Panc1 (cell line): ENCODE data around the gene CRNKL1. TPM values are rescaled to one million over a fixed set of nuclear protein-coding genes. Genes with fewer than 3 reads are reported as not detected.

Source experiments
- ATAC-seq: fragments of 200-7000 bp; cut with Tn5 transposase; 2 replicates; pipeline ENCODE4 v1.9.1; 2020; ENCODE audit warnings: mild to moderate bottlenecking, moderate library complexity
- BruUV-seq: library from RNA; stranded (reverse); fragments of 400-500 nt; replicated peaks from 2 replicates; lab custom pipeline; 2021; lab: Mats Ljungman, UMichigan
- CTCF ChIA-PET: fragments of 300-600 bp; sonication (Branson Sonifier 250); formaldehyde crosslinking; loops from one replicate; lab custom pipeline; 2022; ENCODE audit warnings: antibody characterized with exemption; lab: Charles Lee
- POLR2A ChIA-PET: fragments of 300-600 bp; sonication (Branson Sonifier 250); formaldehyde crosslinking; loops from one replicate; lab custom pipeline; 2022; ENCODE audit warnings: antibody characterized with exemption; lab: Charles Lee
- DNase-seq: peaks from one replicate; pipeline ENCODE4 v3.0.0-alpha.2; 2010; ENCODE audit warnings: low read depth, low spot score
- H3K27ac ChIP-seq: 2 replicates; pipeline ENCODE4 v1.5.1; 2011; ENCODE audit warnings: mild to moderate bottlenecking, low read length, inconsistent platforms
- H3K27me3 ChIP-seq: fragments of 200-500 bp; sonication (Bioruptor generic); 2 replicates; pipeline ENCODE4 v1.6.0; 2014; ENCODE audit warnings: low read length, inconsistent platforms; ENCODE audit not compliant: control insufficient read depth, insufficient read depth
- H3K36me3 ChIP-seq: fragments of 200-500 bp; sonication (Bioruptor generic); 2 replicates; pipeline ENCODE4 v1.5.1; 2014; ENCODE audit warnings: inconsistent platforms, mild to moderate bottlenecking, low read length, moderate library complexity; ENCODE audit not compliant: control insufficient read depth, insufficient read depth
- H3K4me1 ChIP-seq: 2 replicates; pipeline ENCODE4 v1.5.1; 2011; ENCODE audit warnings: inconsistent platforms, mild to moderate bottlenecking, low read length, moderate library complexity; ENCODE audit not compliant: control insufficient read depth, insufficient read depth
- H3K4me3 ChIP-seq, 2 experiments: 2 replicates each; pipeline ENCODE4 v1.5.1; 2011 to 2012; ENCODE audit warnings: low read depth in 2 of 2, low read length in 2 of 2, mild to moderate bottlenecking in 2 of 2, inconsistent platforms in 1 of 2, moderate library complexity in 1 of 2
- H3K9me3 ChIP-seq: fragments of 200-500 bp; sonication (Bioruptor generic); 2 replicates; pipeline ENCODE4 v1.5.1; 2014; ENCODE audit warnings: low read depth, mild to moderate bottlenecking, inconsistent platforms, low read length, moderate library complexity; ENCODE audit not compliant: control insufficient read depth, insufficient read depth
- POLR2AphosphoS5 ChIP-seq: IDR thresholded peaks from 2 replicates; pipeline ENCODE4 v1.6.1; 2012; ENCODE audit warnings: mild to moderate bottlenecking, low read depth, low read length, moderate library complexity
- SIN3A ChIP-seq: IDR thresholded peaks from 2 replicates; pipeline ENCODE4 v1.6.1; 2012; ENCODE audit warnings: low read depth, mild to moderate bottlenecking, low read length, moderate library complexity, borderline replicate concordance; ENCODE audit not compliant: insufficient read depth
- TCF7L2 ChIP-seq: IDR thresholded peaks from 2 replicates; pipeline ENCODE4 v1.6.1; 2011; ENCODE audit warnings: mild to moderate bottlenecking, low read depth, low read length, inconsistent platforms
- in situ Hi-C: cut with HindIII; loops from 2 replicates; pipeline ENCODE4 v1.10.0; 2016; ENCODE audit warnings: low sequenced_read_pairs, low pct_unique_long_range_greater_than_20kb
- intact Hi-C: fragments of 100-400 bp; cut with micrococcal nuclease; formaldehyde crosslinking; loops from one replicate; pipeline ENCODE4 v1.10.0; 2022; ENCODE audit not compliant: unreplicated experiment
- total RNA-seq: library from RNA; stranded (reverse); gene quantifications from one replicate; pipeline ENCODE4 v1.2.1, GENCODE V29; 2021; ENCODE audit not compliant: unreplicated experiment
- TF ChIP-seq, protein P1 (sequence below): fragments of 450-650 bp; IDR thresholded peaks from 2 replicates; pipeline ENCODE4 v1.5.1; 2017; ENCODE audit warnings: mild to moderate bottlenecking
- TF ChIP-seq, protein P2 (sequence below), 2 experiments: IDR thresholded peaks; 2 replicates each; pipeline ENCODE4 v1.6.1; 2011 to 2012; ENCODE audit warnings: low read depth in 2 of 2, control low read depth in 1 of 2, low read length in 1 of 2, mild to moderate bottlenecking in 1 of 2, moderate library complexity in 1 of 2; ENCODE audit not compliant: insufficient read depth in 1 of 2

CRNKL1 gene
- total RNA-seq, 1 experiment from 2014 or later = 16.4 TPM

DNA sequence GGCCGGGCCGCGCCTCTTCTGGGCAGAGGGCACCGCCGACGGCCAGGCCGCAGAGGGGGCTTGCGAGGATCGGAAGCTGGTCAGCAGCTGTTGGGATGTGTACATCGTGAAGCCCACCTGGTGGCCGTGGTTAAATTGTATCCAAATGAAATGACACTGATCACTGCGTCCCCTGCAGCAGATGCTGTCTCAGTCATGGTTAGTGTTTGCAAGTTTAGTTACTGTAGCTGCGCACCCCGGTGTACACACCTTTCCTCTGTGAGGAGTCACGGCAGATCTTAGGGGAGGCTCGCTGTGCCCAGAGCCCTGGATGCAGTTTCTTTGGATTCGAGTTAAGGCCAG lies 34.5 kb downstream of the CRNKL1 start:
- Histone ChIP-seq H3K27me3 (no peaks in the 10 kb centered on the region), H3K27ac (peak overlapping the region; percentile 88), H3K4me3 (peak overlapping the region; percentile 80 to 90), H3K4me1 (peaks cover 26% of the 10 kb centered on the region), H3K9me3 (no peaks in the 10 kb centered on the region), H3K36me3 (no peaks in the 10 kb centered on the region; the same call in 1 of the 2 replicates)
- POLR2A ChIA-PET = no interaction called here
- no TSS peak for BruUV-seq
- no peak for DNase-seq
- TF ChIP-seq, protein P1, sequence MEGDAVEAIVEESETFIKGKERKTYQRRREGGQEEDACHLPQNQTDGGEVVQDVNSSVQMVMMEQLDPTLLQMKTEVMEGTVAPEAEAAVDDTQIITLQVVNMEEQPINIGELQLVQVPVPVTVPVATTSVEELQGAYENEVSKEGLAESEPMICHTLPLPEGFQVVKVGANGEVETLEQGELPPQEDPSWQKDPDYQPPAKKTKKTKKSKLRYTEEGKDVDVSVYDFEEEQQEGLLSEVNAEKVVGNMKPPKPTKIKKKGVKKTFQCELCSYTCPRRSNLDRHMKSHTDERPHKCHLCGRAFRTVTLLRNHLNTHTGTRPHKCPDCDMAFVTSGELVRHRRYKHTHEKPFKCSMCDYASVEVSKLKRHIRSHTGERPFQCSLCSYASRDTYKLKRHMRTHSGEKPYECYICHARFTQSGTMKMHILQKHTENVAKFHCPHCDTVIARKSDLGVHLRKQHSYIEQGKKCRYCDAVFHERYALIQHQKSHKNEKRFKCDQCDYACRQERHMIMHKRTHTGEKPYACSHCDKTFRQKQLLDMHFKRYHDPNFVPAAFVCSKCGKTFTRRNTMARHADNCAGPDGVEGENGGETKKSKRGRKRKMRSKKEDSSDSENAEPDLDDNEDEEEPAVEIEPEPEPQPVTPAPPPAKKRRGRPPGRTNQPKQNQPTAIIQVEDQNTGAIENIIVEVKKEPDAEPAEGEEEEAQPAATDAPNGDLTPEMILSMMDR = no peak
- no peak for TF ChIP-seq TCF7L2
- CTCF ChIA-PET = no interaction called here
- intact Hi-C loops (no loop called here), in situ Hi-C loops (no loop called here)
- ATAC-seq = no peak

DNA sequence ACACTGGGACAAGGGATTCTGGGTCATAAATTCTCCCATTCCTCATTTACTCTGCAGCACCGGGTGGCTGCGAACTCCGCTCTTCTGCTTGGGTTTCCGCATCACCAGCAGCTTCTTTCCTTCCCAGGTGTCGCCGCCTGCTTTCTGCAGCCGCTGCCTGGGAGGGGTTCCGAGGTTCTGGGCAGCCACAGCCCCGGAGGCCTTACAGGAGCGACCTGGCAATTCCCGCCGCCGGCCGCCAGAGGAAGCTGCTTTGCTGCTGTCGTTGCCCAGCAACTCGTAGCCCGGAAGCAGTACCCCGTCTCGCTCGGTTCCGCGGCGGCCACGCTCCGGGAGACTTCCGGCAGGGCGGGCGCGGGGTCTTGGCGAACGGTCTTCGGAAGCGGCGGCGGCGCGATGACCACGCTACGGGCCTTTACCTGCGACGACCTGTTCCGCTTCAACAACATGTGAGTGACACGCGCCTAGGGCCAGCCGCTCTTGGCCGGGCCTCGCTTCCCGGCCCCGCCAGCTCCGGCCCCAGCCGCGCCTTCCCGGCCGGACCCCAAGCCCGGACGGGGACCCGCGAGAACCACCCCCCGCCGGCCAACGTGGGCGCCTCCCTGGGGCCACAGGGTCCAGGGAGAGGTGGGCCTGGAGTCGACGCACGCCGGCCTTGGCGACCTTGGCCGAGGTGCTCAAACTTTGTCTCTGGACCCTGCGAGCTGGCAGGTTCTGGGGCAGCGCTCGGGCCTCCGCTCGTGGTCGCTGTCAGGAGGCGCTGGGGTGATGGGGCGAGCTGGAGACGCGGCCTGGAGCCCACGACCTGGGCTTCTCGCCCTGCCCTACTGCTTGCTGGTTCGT lies 35.0 kb downstream of the CRNKL1 start, which contains the start of gene NAA20:
Gene NAA20 (plus strand): TSS at position 362 of the 843 bp plus-strand sequence. CDS start 35 bp downstream, at position 397.
- ATAC-seq = peak; percentile 99
- H3K4me3 ChIP-seq = peak within 1 kb of the TSS; percentile 80 to 90
- ChIA-PET POLR2A (no interaction called here), CTCF (interaction anchor here (0.6 kb wide), 1 partner anchor 129 kb away, joined by 3 read pairs; no protein-coding TSS in a partner anchor)
- H3K36me3 ChIP-seq = no peaks in the 10 kb centered on the region; the same call in 1 of the 2 replicates
- in situ Hi-C loops = no loop called here
- no peaks in the 10 kb centered on the region for H3K27me3 ChIP-seq
- intact Hi-C loops = no loop called here
- BruUV-seq = no TSS peak
- TF ChIP-seq, protein P2, sequence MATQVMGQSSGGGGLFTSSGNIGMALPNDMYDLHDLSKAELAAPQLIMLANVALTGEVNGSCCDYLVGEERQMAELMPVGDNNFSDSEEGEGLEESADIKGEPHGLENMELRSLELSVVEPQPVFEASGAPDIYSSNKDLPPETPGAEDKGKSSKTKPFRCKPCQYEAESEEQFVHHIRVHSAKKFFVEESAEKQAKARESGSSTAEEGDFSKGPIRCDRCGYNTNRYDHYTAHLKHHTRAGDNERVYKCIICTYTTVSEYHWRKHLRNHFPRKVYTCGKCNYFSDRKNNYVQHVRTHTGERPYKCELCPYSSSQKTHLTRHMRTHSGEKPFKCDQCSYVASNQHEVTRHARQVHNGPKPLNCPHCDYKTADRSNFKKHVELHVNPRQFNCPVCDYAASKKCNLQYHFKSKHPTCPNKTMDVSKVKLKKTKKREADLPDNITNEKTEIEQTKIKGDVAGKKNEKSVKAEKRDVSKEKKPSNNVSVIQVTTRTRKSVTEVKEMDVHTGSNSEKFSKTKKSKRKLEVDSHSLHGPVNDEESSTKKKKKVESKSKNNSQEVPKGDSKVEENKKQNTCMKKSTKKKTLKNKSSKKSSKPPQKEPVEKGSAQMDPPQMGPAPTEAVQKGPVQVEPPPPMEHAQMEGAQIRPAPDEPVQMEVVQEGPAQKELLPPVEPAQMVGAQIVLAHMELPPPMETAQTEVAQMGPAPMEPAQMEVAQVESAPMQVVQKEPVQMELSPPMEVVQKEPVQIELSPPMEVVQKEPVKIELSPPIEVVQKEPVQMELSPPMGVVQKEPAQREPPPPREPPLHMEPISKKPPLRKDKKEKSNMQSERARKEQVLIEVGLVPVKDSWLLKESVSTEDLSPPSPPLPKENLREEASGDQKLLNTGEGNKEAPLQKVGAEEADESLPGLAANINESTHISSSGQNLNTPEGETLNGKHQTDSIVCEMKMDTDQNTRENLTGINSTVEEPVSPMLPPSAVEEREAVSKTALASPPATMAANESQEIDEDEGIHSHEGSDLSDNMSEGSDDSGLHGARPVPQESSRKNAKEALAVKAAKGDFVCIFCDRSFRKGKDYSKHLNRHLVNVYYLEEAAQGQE (IDR thresholded peaks at IDR 0.05; ENCODE audit: insufficient read depth in 1 of 2, low read depth in 2 of 2, low read length in 1 of 2) = no peak
- TF ChIP-seq TCF7L2 = no peak
- TF ChIP-seq POLR2AphosphoS5 = peak; percentile 74
- peak; percentile 90; the same call in 1 of the 2 replicates for TF ChIP-seq SIN3A
- TF ChIP-seq, protein P1 = peak; percentile 86
- H3K9me3 ChIP-seq = no peaks in the 10 kb centered on the region
- H3K27ac ChIP-seq = peak within 1 kb of the TSS; percentile 88
- peak; percentile 79 for DNase-seq
- H3K4me1 ChIP-seq = peaks cover 26% of the 10 kb centered on the region
